HepG2 (cell line): ENCODE results near the gene ACSM2B. TPM values are rescaled to one million over a fixed set of nuclear protein-coding genes. Genes with fewer than 3 reads are reported as not detected.
"Not testable (repeated sequence)": the region's sequence is repeated elsewhere in the genome, so short reads cannot be mapped to it uniquely, and the experiment has no call there.

Experiments used
- ATAC-seq: fragments of 200-7000 bp; cut with Tn5 transposase; 3 replicates; pipeline ENCODE4 v1.9.1; 2020; ENCODE audit warnings: mild to moderate bottlenecking, moderate library complexity
- BruUV-seq: library from RNA; stranded (reverse); fragments of 400-500 nt; replicated peaks from 2 replicates; lab custom pipeline; 2021; lab: Mats Ljungman, UMichigan
- CTCF ChIA-PET: fragments of 300-600 bp; formaldehyde crosslinking; extraction: SDS; loops from one replicate; lab custom pipeline; 2021; ENCODE audit warnings: low total read pairs, inconsistent platforms, low intra/inter-chr PET ratio; lab: Yijun Ruan, JAX
- POLR2A ChIA-PET: fragments of 350-600 bp; sonication (Branson Sonifier 250); formaldehyde crosslinking; loops from one replicate; lab custom pipeline; 2020; ENCODE audit warnings: antibody characterized with exemption, inconsistent platforms; lab: Yijun Ruan, JAX
- DNase-seq: peaks from one replicate; pipeline ENCODE4 v3.0.0-alpha.2; 2015; ENCODE audit warnings: low spot score
- FAIRE-seq: peaks from 3 replicates; lab custom pipeline; 2011; peaks lifted over from hg19 to GRCh38; lab: Jason Lieb, UNC
- H2AFZ ChIP-seq: one replicate; pipeline ENCODE4 v1.6.1; 2011; ENCODE audit warnings: low read length, inconsistent platforms
- H3K27ac ChIP-seq: fragments of 300-600 bp; 3 replicates; pipeline ENCODE4 v1.8.0; 2011; ENCODE audit warnings: mixed run types, mild to moderate bottlenecking, mixed read lengths, low read length, inconsistent platforms; ENCODE audit not compliant: insufficient read depth; ENCODE audit errors: extremely low read length
- H3K27me3 ChIP-seq, 2 experiments: fragments of 200-600 bp in 1 of 2; 2 replicates in 1 of 2; 3 replicates in 1 of 2; pipeline versions ENCODE4 v1.6.0 to v1.8.0; 2011; ENCODE audit warnings: low read length in 2 of 2, mild to moderate bottlenecking in 2 of 2, moderate library complexity in 2 of 2, inconsistent platforms in 1 of 2; ENCODE audit not compliant: insufficient read depth in 2 of 2, control insufficient read depth in 1 of 2
- H3K36me3 ChIP-seq, 2 experiments: fragments of 200-600 bp in 1 of 2; replicated peaks in 1 of 2; 2 replicates in 1 of 2; 3 replicates in 1 of 2; pipeline versions ENCODE4 v1.5.1 to v1.8.0; 2011; ENCODE audit warnings: low read length in 2 of 2, inconsistent platforms in 1 of 2; ENCODE audit not compliant: insufficient read depth in 2 of 2, control insufficient read depth in 1 of 2
- H3K4me1 ChIP-seq: 2 replicates; pipeline ENCODE4 v1.5.1; 2012; ENCODE audit warnings: low read length, inconsistent platforms; ENCODE audit not compliant: insufficient read depth
- H3K4me2 ChIP-seq: 2 replicates; pipeline ENCODE4 v1.6.0; 2011; ENCODE audit warnings: low read depth, low read length, inconsistent platforms
- H3K4me3 ChIP-seq, 3 experiments: fragments of 200-600 bp in 1 of 3; sonication (generic), shearing (Covaris generic) in 1 of 3; replicated peaks in 1 of 3; 2 replicates each; pipeline ENCODE4 v1.5.1; 2011 to 2016; ENCODE audit warnings: low read length in 3 of 3, inconsistent platforms in 2 of 3, low read depth in 2 of 3, mild to moderate bottlenecking in 2 of 3, control low read depth in 1 of 3, mixed read lengths in 1 of 3; ENCODE audit not compliant: insufficient read depth in 1 of 3
- H3K79me2 ChIP-seq: one replicate; pipeline ENCODE4 v1.6.1; 2011; ENCODE audit warnings: low read length, inconsistent platforms; ENCODE audit not compliant: insufficient read depth
- H3K9ac ChIP-seq: 2 replicates; pipeline ENCODE4 v1.6.0; 2011; ENCODE audit warnings: mild to moderate bottlenecking, low read depth, low read length, inconsistent platforms; ENCODE audit not compliant: insufficient read depth
- H3K9me3 ChIP-seq: 2 replicates; pipeline ENCODE4 v1.5.1; 2012; ENCODE audit warnings: mild to moderate bottlenecking, low read length
- H4K20me1 ChIP-seq: 2 replicates; pipeline ENCODE4 v1.6.0; 2011; ENCODE audit warnings: inconsistent platforms, mild to moderate bottlenecking, low read length, moderate library complexity; ENCODE audit not compliant: insufficient read depth
- ASH2L ChIP-seq: fragments of 300-600, 200-600 bp; sonication (generic); IDR thresholded peaks from 2 replicates; pipeline ENCODE4 v1.7.0; 2017; ENCODE audit warnings: low read depth, mild to moderate bottlenecking, moderate library complexity, mixed read lengths, low read length; ENCODE audit not compliant: insufficient read length
- ATF1 ChIP-seq: IDR thresholded peaks from 2 replicates; pipeline ENCODE4 v1.6.1; 2016; ENCODE audit warnings: mild to moderate bottlenecking, control low read depth
- ATF4 ChIP-seq, 2 experiments: fragments of 450-650 bp in 1 of 2; sonication (generic) in 1 of 2; formaldehyde crosslinking; IDR thresholded peaks; 2 replicates each; pipeline versions ENCODE4 v1.5.0 to v1.8.0; 2020 to 2022; ENCODE audit warnings: mild to moderate bottlenecking in 1 of 2, missing genetic modification reagents in 1 of 2
- MAFK ChIP-seq, 2 experiments: IDR thresholded peaks in 1 of 2; conservative IDR thresholded peaks in 1 of 2; 2 replicates each; pipeline ENCODE4 v1.6.1; 2011; ENCODE audit warnings: improper control_type of control experiment in 2 of 2, low read length in 2 of 2
- ZNF382 ChIP-seq: sonication (generic); formaldehyde crosslinking; IDR thresholded peaks from 2 replicates; pipeline ENCODE4 v1.5.0; 2020; ENCODE audit warnings: missing genetic modification reagents, mild to moderate bottlenecking, borderline replicate concordance
- ZNF629 ChIP-seq: sonication (generic); formaldehyde crosslinking; conservative IDR thresholded peaks from 2 replicates; pipeline ENCODE4 v1.5.0; 2020; ENCODE audit warnings: missing genetic modification reagents
- ZNF709 ChIP-seq: sonication (generic); formaldehyde crosslinking; IDR thresholded peaks from 2 replicates; pipeline ENCODE4 v1.5.0; 2020; ENCODE audit warnings: mild to moderate bottlenecking, missing genetic modification reagents
- WGBS: methylation state at CpG from one replicate; pipeline ENCODE4 v1.1.6; 2017; ENCODE audit warnings: low lambda C conversion rate; 5-methylcytosine and 5-hydroxymethylcytosine counted together
- in situ Hi-C: cut with HindIII; loops from 2 replicates; pipeline ENCODE4 v1.10.0; 2017; ENCODE audit warnings: low pct_unique_long_range_greater_than_20kb; ENCODE audit not compliant: extremely low pct_ligation_motif_present
- intact Hi-C: fragments of 100-400 bp; cut with micrococcal nuclease; formaldehyde crosslinking; loops from one replicate; pipeline ENCODE4 v1.10.0; 2022; ENCODE audit not compliant: unreplicated experiment
- polyA plus RNA-seq, 8 experiments: library from polyadenylated mRNA; depleted of rRNA in 3 of 8; stranded (reverse) in 7 of 8; unstranded in 1 of 8; fragments of >200 nt; fragmentation: Illumina TruSeq in 4 of 8; extraction: Trizol in 4 of 8; gene quantifications; 2 replicates each; pipeline versions ENCODE4 v1.2.1 to v1.2.3, GENCODE V29; 2011 to 2016; ENCODE audit warnings: low read depth in 4 of 8, missing spikeins in 1 of 8, mixed read lengths in 1 of 8; ENCODE audit not compliant: insufficient read depth in 1 of 8
- total RNA-seq, 5 experiments: library from RNA; depleted of rRNA; stranded (reverse); fragments of >200 nt; fragmentation: Illumina TruSeq; extraction: Trizol; gene quantifications; 2 replicates each; pipeline ENCODE4 v1.2.3, GENCODE V29; 2016; ENCODE audit warnings: low read depth in 1 of 5
- TF ChIP-seq, protein P1 (sequence below): sonication (generic); formaldehyde crosslinking; IDR thresholded peaks from 2 replicates; pipeline ENCODE4 v1.5.1; 2020; ENCODE audit warnings: mild to moderate bottlenecking, missing genetic modification reagents, borderline replicate concordance

The ACSM2B gene
- total and polyA plus RNA-seq, 2 of the 13 experiments (the other 11 are each of a cell fraction or from before 2014, with no cell fraction given) = 22.9 to 34.0 TPM

GRCh38 chr16:20540603-20541316 is 35.4 kb downstream of the ACSM2B start:
- CTCF ChIA-PET, H3K27ac ChIP-seq, H3K27me3 ChIP-seq, DNase-seq, BruUV-seq, H3K9ac ChIP-seq, H3K4me2 ChIP-seq, H3K79me2 ChIP-seq, ATAC-seq, H3K36me3 ChIP-seq, in situ Hi-C loops, H3K4me3 ChIP-seq, H2AFZ ChIP-seq, H4K20me1 ChIP-seq, H3K9me3 ChIP-seq, FAIRE-seq: not testable (repeated sequence)
- peaks cover 15% of the 10 kb centered on the region for H3K4me1 ChIP-seq
- POLR2A ChIA-PET = interaction anchor here (0.7 kb wide), 1 partner anchor 164 kb away, joined by 4 read pairs; no protein-coding TSS in a partner anchor
- TF ChIP-seq ZNF629 (CRISPR knock-in tag) = 0 out of 2 replicates have a peak, but pooled peaks have one; percentile 31
- TF ChIP-seq ATF4 (CRISPR knock-in tag; IDR thresholded peaks at IDR 0.05) = peak in 1 of 2 experiments; percentile 47; a peak in 1 of 4 replicates
- 86% methylated on average over 5 of the region's 5 CpGs for WGBS
- intact Hi-C loops = loop anchor here (10.0 kb wide), 1 partner anchor 136 kb away; the partner anchor contains the start of genes ACSM5 and PDILT

- peak overlapping the region; percentile 13; the same call in 1 of the 2 replicates for H3K4me2 ChIP-seq
- no peak for DNase-seq
- H3K27ac ChIP-seq = peak overlapping the region; percentile 28
- no peak overlapping the region for H3K9ac ChIP-seq
- no peak overlapping the region for H3K4me3 ChIP-seq
- peaks cover 15% of the 10 kb centered on the region for H3K4me1 ChIP-seq
- ChIA-PET CTCF (no interaction called here), POLR2A (no interaction called here)
- intact Hi-C loops (no loop called here), in situ Hi-C loops (no loop called here)
- H3K27me3 ChIP-seq = no peaks in the 10 kb centered on the region
- FAIRE-seq = peak; percentile 60
- no peaks in the 10 kb centered on the region for H4K20me1 ChIP-seq
- no peaks in the 10 kb centered on the region for H3K79me2 ChIP-seq
- H2AFZ ChIP-seq = no peak overlapping the region
- H3K9me3 ChIP-seq = no peaks in the 10 kb centered on the region
- BruUV-seq = no TSS peak
- ATAC-seq = peak; percentile 66
- 91% methylated on average over 5 of the region's 5 CpGs for WGBS
- H3K36me3 ChIP-seq = no peaks in the 10 kb centered on the region
- TF ChIP-seq ATF1 (0 out of 2 replicates have a peak, but pooled peaks have one; percentile 1), ZNF382 (CRISPR knock-in tag) (no peak), MAFK (conservative IDR thresholded peaks at IDR 0.05 in 1 of 2, IDR thresholded peaks at IDR 0.05 in 1 of 2; ENCODE audit: low read length in 2 of 2) (peak in 1 of 2 experiments; percentile 15; a peak in 1 of 4 replicates), ASH2L (peak; percentile 16), ZNF709 (CRISPR knock-in tag) (0 out of 2 replicates have a peak, but pooled peaks have one; percentile 1)
- TF ChIP-seq, protein P1, sequence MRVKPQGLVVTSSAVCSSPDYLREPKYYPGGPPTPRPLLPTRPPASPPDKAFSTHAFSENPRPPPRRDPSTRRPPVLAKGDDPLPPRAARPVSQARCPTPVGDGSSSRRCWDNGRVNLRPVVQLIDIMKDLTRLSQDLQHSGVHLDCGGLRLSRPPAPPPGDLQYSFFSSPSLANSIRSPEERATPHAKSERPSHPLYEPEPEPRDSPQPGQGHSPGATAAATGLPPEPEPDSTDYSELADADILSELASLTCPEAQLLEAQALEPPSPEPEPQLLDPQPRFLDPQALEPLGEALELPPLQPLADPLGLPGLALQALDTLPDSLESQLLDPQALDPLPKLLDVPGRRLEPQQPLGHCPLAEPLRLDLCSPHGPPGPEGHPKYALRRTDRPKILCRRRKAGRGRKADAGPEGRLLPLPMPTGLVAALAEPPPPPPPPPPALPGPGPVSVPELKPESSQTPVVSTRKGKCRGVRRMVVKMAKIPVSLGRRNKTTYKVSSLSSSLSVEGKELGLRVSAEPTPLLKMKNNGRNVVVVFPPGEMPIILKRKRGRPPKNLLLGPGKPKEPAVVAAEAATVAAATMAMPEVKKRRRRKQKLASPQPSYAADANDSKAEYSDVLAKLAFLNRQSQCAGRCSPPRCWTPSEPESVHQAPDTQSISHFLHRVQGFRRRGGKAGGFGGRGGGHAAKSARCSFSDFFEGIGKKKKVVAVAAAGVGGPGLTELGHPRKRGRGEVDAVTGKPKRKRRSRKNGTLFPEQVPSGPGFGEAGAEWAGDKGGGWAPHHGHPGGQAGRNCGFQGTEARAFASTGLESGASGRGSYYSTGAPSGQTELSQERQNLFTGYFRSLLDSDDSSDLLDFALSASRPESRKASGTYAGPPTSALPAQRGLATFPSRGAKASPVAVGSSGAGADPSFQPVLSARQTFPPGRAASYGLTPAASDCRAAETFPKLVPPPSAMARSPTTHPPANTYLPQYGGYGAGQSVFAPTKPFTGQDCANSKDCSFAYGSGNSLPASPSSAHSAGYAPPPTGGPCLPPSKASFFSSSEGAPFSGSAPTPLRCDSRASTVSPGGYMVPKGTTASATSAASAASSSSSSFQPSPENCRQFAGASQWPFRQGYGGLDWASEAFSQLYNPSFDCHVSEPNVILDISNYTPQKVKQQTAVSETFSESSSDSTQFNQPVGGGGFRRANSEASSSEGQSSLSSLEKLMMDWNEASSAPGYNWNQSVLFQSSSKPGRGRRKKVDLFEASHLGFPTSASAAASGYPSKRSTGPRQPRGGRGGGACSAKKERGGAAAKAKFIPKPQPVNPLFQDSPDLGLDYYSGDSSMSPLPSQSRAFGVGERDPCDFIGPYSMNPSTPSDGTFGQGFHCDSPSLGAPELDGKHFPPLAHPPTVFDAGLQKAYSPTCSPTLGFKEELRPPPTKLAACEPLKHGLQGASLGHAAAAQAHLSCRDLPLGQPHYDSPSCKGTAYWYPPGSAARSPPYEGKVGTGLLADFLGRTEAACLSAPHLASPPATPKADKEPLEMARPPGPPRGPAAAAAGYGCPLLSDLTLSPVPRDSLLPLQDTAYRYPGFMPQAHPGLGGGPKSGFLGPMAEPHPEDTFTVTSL (CRISPR knock-in tag) = no peak
These were observed 37.5 kb downstream of the ACSM2B start for GRCh38 chr16:20538687-20539086.
